WI38 (cell line): ENCODE data around the gene NCOA6.

Experiments
- H3K4me3 ChIP-seq: 2 replicates; pipeline ENCODE4 v1.5.1; 2011; ENCODE audit warnings: low read depth, mild to moderate bottlenecking, control low read depth, low read length
- TF ChIP-seq, protein P1 (sequence below): IDR thresholded peaks from 2 replicates; pipeline ENCODE4 v1.5.1; 2012; ENCODE audit warnings: low read depth, mild to moderate bottlenecking, control low read depth, low read length

Gene NCOA6

DNA sequence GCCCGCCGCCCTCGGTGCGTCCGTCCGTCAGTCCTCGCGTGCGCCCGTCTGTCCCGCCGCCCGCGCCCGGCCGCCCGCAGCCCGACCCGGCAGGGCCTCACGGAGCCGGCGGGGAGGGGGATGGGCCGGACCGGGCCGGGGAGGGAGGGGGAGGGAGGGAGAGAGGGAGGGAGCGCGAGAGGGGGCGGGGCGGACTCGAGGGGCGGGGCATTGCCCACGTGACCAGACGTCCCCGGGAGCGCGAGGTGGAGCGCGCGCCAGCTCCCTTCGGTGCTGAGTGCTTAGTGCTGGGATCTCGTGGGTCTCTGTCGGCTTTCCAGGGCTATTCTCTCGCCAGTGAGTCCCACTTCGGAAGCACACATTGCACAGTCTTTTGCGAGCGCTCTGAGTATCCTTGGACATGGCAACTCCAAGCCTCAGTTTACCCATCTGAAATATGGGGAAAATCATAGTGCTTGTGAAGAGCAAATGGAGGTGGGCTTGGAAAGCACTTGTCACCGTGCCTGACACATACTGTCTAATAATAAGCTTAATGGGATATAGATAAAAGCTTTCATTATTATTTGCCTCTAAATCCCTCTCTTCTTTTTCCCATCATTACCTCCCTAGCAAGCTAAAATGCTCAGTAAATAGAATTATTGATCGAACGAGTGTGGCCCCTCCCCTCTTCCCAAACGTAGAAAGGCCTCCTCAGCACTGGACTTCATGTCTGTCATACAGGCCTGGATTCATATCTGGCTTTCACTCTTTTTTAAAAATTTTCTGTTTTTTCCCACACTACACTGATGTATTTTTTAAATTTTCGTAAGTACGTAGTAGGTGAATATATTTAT, at the start of gene NCOA6:
Gene NCOA6 (minus strand): TSS at position 122 of the 833 bp plus-strand sequence. CDS start 43,296 bp downstream, outside the sequence.
- TF ChIP-seq, protein P1, sequence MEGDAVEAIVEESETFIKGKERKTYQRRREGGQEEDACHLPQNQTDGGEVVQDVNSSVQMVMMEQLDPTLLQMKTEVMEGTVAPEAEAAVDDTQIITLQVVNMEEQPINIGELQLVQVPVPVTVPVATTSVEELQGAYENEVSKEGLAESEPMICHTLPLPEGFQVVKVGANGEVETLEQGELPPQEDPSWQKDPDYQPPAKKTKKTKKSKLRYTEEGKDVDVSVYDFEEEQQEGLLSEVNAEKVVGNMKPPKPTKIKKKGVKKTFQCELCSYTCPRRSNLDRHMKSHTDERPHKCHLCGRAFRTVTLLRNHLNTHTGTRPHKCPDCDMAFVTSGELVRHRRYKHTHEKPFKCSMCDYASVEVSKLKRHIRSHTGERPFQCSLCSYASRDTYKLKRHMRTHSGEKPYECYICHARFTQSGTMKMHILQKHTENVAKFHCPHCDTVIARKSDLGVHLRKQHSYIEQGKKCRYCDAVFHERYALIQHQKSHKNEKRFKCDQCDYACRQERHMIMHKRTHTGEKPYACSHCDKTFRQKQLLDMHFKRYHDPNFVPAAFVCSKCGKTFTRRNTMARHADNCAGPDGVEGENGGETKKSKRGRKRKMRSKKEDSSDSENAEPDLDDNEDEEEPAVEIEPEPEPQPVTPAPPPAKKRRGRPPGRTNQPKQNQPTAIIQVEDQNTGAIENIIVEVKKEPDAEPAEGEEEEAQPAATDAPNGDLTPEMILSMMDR, result no peak
- peak within 1 kb of the TSS; percentile 83 for H3K4me3 ChIP-seq

DNA sequence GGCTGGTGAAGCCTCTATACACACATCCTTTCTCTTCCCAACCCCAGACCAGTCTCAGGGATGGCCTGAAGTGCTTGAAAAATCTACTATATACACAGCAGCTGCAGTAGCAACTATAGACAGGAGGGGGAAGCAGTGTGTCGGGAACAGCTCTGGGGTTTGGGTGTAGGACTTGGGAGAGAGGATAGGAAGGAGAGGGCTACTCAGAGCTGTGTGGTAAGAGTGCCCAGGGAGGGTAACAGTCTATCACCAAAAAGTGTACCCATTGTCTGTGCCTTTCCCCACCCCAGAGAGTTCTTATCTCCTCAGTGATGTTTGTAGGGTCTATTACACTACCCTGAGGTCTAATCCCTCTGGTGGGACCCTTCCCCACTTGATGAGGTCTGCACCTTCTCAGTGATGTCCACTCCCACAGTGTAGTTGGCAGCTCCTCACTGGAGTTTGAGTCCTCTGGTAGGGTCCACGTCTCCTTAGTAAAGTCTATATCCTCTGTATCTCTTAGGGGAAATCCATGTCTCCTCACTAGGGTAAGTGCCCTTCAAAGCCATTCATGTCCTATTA, 48.7 kb upstream of the NCOA6 start:
- no peak overlapping the region for H3K4me3 ChIP-seq
- TF ChIP-seq, protein P1, result peak; percentile 86

DNA sequence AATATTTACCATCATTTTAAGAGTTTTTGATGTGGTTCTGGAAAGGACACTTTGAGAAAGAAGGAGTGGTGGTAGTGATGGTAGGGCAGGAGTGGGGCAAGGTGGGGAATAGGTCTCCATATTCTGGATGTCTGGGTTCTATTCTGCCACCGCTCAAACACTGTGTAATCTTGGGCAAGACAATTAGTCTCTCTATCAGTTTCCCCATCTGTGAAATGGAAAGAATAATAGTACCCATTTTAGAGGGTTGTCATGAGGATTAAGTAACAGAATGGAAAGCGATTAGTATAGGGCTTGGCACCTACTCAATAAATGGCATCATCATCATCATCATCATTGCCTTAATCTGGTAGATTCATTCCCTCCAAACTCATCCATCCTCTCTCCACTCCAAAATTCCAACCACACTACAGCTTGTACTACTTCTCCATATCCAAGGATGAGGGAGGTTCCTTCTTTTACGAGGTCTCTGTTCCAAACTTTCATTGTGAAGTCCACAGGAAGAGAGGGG, 48.2 kb upstream of the NCOA6 start:
- TF ChIP-seq, protein P1, result no peak
- no peak overlapping the region; the same call in 1 of the 2 replicates for H3K4me3 ChIP-seq

DNA sequence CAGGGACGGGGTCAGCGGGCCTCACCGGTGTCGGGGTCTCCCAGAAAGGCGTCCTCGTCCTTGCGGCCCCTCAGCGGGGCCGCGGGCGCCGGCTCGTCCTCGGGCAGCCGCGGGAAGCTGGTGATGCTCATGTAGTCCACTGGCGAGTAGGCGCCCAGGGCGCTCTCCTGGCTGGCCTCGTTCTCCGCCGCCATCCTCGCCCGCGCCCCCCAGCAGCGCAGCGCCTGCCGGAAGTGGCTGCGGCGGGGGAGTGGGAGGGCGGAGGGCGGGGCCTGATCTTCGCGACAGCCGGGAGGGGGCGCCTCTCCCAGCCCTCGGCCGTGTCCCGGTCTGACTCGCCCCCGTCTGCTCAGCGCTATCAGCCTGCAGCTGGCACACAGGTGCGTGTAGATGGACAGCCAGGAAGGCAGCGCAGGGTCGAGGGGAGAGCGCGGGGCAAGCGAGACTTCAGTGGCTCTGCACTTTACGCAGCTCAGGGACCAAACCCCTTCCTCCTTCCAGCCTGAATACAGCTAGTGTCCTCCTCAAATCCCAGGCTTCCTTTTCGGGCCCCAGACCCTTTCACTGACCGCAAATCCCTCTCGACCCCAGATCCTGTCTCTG, 47.3 kb upstream of the NCOA6 start, which contains the start of gene GGT7:
Gene GGT7 (minus strand): TSS at position 235 of the 603 bp plus-strand sequence. CDS start 41 bp downstream, at position 194.
- peak within 1 kb of the TSS; percentile 89 for H3K4me3 ChIP-seq
- TF ChIP-seq, protein P1, result peak; percentile 36; the same call in 1 of the 2 replicates

DNA sequence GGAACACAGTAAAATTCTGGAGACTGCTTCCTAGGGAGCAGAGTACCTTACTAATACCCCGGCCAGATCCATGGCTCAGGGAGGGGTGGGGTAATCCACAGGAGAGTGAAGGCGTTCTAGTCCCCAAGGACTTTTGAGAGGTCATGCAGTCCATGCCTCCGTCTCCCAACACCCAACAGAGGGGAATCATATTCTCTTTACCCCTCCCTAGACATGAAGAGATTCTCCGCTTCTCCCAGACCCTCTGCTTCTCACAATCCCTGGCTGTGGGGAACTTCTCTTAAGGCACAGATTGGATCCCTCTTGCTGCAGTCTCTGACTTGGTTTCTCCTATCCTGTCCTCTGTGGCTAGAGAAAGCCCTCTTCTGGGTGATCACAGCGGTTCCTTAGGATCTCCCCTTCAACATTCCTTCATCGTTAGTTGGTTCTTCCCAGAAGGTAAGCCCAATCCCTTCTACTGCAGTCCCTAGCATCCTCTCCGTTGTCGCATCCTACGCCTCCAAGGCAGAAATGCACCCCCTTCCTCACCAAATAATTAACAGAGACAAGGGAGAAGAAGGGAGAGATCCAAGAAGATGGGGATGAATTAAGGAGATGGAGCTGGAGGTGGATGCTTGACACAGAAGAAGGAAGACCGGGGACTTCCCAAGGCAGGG, 46.6 kb upstream of the NCOA6 start:
- TF ChIP-seq, protein P1, result no peak
- H3K4me3 ChIP-seq, result peak overlapping the region; percentile 89

DNA sequence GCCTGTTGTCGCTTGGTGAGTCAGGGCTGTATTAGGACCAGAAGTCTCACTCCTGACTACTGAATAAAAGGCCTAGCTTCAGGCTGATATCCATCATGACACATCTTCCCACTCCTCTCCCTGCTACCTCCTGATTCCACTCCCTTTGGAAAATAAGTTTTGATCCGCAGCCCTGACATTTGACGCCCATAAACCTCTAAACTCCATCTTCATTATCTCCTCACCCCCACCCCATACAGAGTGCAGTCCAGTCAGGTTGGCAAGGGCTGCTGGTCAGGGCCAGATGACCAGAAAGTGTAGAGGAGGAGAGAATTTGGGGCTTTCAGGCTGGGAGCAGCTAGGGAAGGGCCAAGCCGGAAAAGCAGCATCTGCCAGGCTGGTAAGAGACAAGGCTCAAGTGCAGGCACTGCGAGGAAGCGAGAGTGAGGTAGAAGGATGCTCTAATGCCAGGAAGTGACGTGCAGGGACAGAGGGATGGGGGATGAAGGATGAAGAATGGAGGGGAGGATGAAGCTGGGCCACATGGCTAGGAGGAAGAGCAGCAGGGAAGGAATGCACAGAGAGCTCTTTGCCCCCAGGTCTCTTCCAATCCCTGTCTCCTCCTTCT, 46.0 kb upstream of the NCOA6 start:
- H3K4me3 ChIP-seq, result peak overlapping the region; percentile 89
- TF ChIP-seq, protein P1, result no peak
